Peyer's patch (tissue), 4 donors: ENCODE measurements around the gene CHAT. TPM values are rescaled to one million over a fixed set of nuclear protein-coding genes. Genes with fewer than 3 reads are reported as not detected.

Source experiments
- DNase-seq, 3 donors: peaks; one replicate each; pipeline ENCODE4 v3.0.0-alpha.2; 2017 to 2019
- H3K27ac ChIP-seq, 4 donors: fragments of 200-600 bp; sonication (generic); one replicate each; pipeline ENCODE4 v1.5.1; 2016 to 2019
- H3K27me3 ChIP-seq, 2 donors: fragments of 200-600 bp; sonication (generic); one replicate each; pipeline ENCODE4 v1.5.1; 2019
- H3K36me3 ChIP-seq, 3 donors: fragments of 200-600 bp; sonication (generic); one replicate each; pipeline ENCODE4 v1.5.1; 2016 to 2019
- H3K4me1 ChIP-seq, 4 donors: fragments of 200-600 bp; sonication (generic); one replicate each; pipeline ENCODE4 v1.5.1; 2016 to 2019
- H3K4me3 ChIP-seq, 4 donors: fragments of 200-600 bp; sonication (generic); 1 replicate in 3 of 4; 2 replicates in 1 of 4; pipeline ENCODE4 v1.5.1; 2016 to 2019; ENCODE audit warnings: mild to moderate bottlenecking in 1 of 4
- H3K9me3 ChIP-seq, 4 donors: fragments of 200-600 bp; sonication (generic); one replicate each; pipeline ENCODE4 v1.5.1; 2016 to 2019; ENCODE audit warnings: mild to moderate bottlenecking in 1 of 4
- POLR2A ChIP-seq, 2 donors: fragments of 450-650 bp; IDR thresholded peaks; one replicate each; pipeline ENCODE4 v1.5.1; 2017; ENCODE audit warnings: antibody characterized with exemption in 2 of 2, mild to moderate bottlenecking in 2 of 2, moderate library complexity in 2 of 2
- total RNA-seq, 4 donors: library from RNA; depleted of rRNA; stranded (reverse); fragments of >200 nt; gene quantifications; one replicate each; pipeline ENCODE4 v1.1.0, GENCODE V29; 2016
- TF ChIP-seq, protein P1 (sequence below), 6 experiments: fragments of 450-650 bp in 4 of 6; fragments of 200-600 bp in 2 of 6; sonication (generic) in 1 of 6; IDR thresholded peaks; one replicate each; pipeline ENCODE4 v1.5.1; 2017 to 2019; ENCODE audit warnings: antibody characterized with exemption in 6 of 6, mild to moderate bottlenecking in 3 of 6, moderate library complexity in 1 of 6

CHAT gene
- total RNA-seq, 4 donors from 2014 or later = 2.1 to 3.8 (median 3.4) TPM; not detected in 1

DNA sequence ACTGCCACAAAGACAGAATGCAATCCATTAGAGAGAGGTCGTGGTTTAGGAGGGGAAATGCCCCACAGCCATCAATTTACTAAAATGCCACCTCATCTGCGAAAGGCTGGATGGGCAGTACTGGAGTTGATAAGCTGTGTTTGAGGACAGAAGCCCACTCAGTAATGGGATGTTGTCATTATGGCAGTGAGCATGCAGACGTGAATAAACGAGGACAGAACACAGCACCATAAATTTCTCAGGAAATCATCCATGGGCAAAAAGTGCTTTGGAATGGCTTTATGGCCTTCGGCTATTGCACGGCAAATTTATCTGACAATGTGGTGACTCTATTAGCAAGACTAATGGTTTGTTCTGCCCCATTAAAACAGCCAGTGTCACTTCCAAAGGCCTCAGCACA, 49.8 kb downstream of the CHAT start:
- H3K9me3 ChIP-seq = peaks cover 0 to 8% (median 0%) of the 10 kb centered on the region in 4 donors
- no peak for TF ChIP-seq POLR2A (IDR thresholded peaks at IDR 0.05)
- TF ChIP-seq, protein P1, sequence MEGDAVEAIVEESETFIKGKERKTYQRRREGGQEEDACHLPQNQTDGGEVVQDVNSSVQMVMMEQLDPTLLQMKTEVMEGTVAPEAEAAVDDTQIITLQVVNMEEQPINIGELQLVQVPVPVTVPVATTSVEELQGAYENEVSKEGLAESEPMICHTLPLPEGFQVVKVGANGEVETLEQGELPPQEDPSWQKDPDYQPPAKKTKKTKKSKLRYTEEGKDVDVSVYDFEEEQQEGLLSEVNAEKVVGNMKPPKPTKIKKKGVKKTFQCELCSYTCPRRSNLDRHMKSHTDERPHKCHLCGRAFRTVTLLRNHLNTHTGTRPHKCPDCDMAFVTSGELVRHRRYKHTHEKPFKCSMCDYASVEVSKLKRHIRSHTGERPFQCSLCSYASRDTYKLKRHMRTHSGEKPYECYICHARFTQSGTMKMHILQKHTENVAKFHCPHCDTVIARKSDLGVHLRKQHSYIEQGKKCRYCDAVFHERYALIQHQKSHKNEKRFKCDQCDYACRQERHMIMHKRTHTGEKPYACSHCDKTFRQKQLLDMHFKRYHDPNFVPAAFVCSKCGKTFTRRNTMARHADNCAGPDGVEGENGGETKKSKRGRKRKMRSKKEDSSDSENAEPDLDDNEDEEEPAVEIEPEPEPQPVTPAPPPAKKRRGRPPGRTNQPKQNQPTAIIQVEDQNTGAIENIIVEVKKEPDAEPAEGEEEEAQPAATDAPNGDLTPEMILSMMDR (IDR thresholded peaks at IDR 0.05) = no peak
- H3K4me3 ChIP-seq = no peak overlapping the region
- no peak overlapping the region for H3K27ac ChIP-seq
- H3K4me1 ChIP-seq = no peaks in the 10 kb centered on the region
- no peaks in the 10 kb centered on the region for H3K27me3 ChIP-seq
- no peak for DNase-seq
- no peaks in the 10 kb centered on the region for H3K36me3 ChIP-seq

DNA sequence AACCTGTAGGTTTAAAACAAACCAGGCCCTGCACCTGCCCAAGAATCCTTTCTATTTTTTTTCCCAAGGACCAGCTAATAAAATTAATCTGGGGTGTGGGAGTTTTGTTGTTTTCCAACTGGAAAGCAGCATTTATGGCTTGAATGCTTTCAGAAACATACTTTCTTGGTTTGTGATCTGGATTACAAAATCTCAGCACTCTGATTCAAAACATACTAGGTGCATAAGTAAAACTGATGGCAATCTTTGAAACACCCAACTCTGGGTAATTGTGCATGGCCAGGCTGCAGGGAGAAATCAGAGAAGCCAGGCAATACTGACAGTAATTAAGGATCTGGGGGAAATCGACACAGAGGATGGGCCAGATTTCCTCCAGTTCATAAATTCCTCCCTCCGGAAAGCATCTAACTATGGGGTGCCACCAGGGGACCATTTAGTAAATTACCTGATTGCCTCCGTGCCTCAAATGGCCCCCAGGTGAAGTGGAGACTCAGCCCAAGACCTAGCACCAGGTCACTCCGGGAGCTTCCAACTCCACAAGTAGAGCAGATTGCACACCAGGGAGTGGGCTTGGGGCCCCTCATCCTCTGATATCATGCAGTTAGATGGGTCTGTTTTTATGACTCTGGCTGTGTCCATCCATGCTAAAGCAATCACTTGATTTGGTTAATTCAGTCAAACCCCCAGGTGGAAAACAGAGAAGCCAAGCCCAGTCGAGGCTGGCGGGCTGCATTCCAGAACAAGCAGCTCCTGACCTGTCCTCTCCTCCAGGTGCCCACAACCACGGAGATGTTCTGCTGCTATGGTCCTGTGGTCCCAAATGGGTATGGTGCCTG, 50.4 kb downstream of the CHAT start:
- H3K9me3 ChIP-seq = peaks cover 0 to 8% (median 0%) of the 10 kb centered on the region in 4 donors
- H3K4me3 ChIP-seq = no peak overlapping the region
- H3K4me1 ChIP-seq = no peaks in the 10 kb centered on the region
- TF ChIP-seq POLR2A (IDR thresholded peaks at IDR 0.05) = no peak
- TF ChIP-seq, protein P1 (IDR thresholded peaks at IDR 0.05) = no peak
- H3K27me3 ChIP-seq = no peaks in the 10 kb centered on the region
- H3K36me3 ChIP-seq = no peaks in the 10 kb centered on the region
- no peak for DNase-seq
- H3K27ac ChIP-seq = no peak overlapping the region

DNA sequence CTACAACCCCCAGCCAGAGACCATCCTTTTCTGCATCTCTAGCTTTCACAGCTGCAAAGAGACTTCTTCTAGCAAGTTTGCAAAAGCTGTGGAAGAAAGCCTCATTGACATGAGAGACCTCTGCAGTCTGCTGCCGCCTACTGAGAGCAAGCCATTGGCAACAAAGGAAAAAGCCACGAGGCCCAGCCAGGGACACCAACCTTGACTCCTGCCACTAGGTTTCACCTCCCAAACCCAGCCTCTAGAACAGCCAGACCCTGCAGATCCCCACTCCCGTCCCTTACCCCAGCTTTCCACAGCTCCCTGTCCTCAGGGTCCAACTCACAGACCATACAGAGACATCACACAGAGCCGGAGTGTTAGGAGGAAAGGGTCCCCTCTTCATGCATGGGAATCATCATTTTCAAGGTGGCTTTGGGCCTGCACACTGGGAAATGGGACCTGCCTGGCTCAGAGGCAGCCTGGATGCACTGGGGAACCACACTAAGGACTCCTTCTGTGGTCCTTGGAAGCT, 51.1 kb downstream of the CHAT start:
- no peak for DNase-seq
- Histone ChIP-seq H3K4me3 (no peak overlapping the region), H3K36me3 (no peaks in the 10 kb centered on the region), H3K27ac (no peak overlapping the region), H3K27me3 (no peaks in the 10 kb centered on the region), H3K4me1 (no peaks in the 10 kb centered on the region), H3K9me3 (peaks cover 0 to 7% (median 0%) of the 10 kb centered on the region in 4 donors)
- no peak for TF ChIP-seq POLR2A (IDR thresholded peaks at IDR 0.05)
- TF ChIP-seq, protein P1 (IDR thresholded peaks at IDR 0.05) = no peak

DNA sequence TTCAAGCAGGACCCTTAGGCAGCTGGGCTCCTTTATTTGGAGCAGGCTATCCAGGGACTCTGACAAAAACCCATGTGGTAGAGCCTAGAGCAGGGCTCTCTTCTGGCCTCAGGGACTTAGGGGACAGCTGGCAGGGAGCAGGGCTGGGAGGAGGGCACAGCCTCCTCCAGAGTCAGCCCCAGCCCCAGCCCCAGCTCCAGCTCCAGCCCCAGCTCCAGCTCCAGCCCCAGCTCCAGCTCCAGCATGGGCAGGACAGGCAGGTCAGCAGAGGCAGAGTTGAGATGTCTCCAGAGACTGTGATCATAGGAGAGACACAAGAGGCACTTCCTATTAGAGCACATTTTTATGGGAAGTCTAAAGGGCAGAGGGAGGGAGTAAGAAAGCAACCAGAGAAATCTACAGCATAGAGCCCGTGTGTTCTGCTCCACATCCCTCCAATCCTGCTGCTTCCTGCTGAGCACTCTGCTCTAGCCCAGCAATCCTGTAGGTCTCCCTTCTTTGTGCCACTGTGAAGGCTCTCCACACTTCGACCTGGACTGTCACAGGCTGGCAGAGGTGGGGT, 52.3 kb downstream of the CHAT start:
- peaks cover 0 to 4% (median 0%) of the 10 kb centered on the region in 4 donors for H3K9me3 ChIP-seq
- no peaks in the 10 kb centered on the region for H3K4me1 ChIP-seq
- H3K36me3 ChIP-seq = no peaks in the 10 kb centered on the region
- TF ChIP-seq, protein P1 (IDR thresholded peaks at IDR 0.05) = no peak
- TF ChIP-seq POLR2A (IDR thresholded peaks at IDR 0.05) = no peak
- no peak overlapping the region for H3K27ac ChIP-seq
- H3K4me3 ChIP-seq = no peak overlapping the region
- DNase-seq = no peak
- H3K27me3 ChIP-seq = no peaks in the 10 kb centered on the region

DNA sequence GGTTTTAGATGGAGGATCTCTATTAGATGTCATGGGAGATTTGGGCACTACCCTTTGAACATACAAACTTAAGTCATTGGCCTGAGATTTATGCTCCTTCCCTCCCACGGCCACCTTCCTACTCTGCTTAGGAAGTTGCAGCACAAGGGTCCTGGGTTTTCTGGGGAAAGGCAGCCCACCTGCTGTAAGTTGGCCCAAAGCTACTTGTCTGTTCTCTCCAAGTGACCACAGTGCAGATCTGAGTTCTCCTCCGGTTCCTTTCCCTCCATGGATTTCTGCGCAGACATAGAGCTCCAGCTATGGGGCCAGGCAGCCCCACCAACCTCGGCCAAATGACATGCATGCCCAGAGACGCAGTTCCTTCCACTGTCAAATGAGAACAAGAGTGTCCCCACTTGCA, 52.8 kb downstream of the CHAT start:
- TF ChIP-seq POLR2A (IDR thresholded peaks at IDR 0.05) = no peak
- TF ChIP-seq, protein P1 (IDR thresholded peaks at IDR 0.05) = no peak
- no peaks in the 10 kb centered on the region for H3K27me3 ChIP-seq
- H3K9me3 ChIP-seq = peaks cover 0 to 4% (median 0%) of the 10 kb centered on the region in 4 donors
- DNase-seq = no peak
- no peaks in the 10 kb centered on the region for H3K36me3 ChIP-seq
- no peak overlapping the region for H3K4me3 ChIP-seq
- no peaks in the 10 kb centered on the region for H3K4me1 ChIP-seq
- no peak overlapping the region for H3K27ac ChIP-seq
